SK-N-SH (cell line): ENCODE data around the gene PBXIP1.

Source experiments
- EP300 ChIP-seq, 2 experiments: IDR thresholded peaks; 2 replicates each; pipeline versions ENCODE4 v1.4.0 to v1.6.1; 2012; ENCODE audit warnings: borderline replicate concordance in 1 of 2, low read depth in 1 of 2, low read length in 1 of 2
- FOXM1 ChIP-seq: IDR thresholded peaks from 2 replicates; pipeline ENCODE4 v1.4.0; 2012; ENCODE audit warnings: low read depth, mild to moderate bottlenecking
- GABPA ChIP-seq: IDR thresholded peaks from 2 replicates; pipeline ENCODE4 v1.4.0; 2012; ENCODE audit warnings: low read depth, mild to moderate bottlenecking
- JUND ChIP-seq: IDR thresholded peaks from 2 replicates; pipeline ENCODE4 v1.4.0; 2012
- POLR2AphosphoS5 ChIP-seq: IDR thresholded peaks from 2 replicates; pipeline ENCODE4 v1.6.1; 2012; ENCODE audit warnings: low read depth, low read length
- REST ChIP-seq: IDR thresholded peaks from 2 replicates; pipeline ENCODE4 v1.6.1; 2012; ENCODE audit warnings: mild to moderate bottlenecking, low read depth, low read length, moderate library complexity
- RXRA ChIP-seq: IDR thresholded peaks from 2 replicates; pipeline ENCODE4 v1.4.0; 2012; ENCODE audit warnings: low read depth, mild to moderate bottlenecking, borderline replicate concordance
- TCF12 ChIP-seq: IDR thresholded peaks from 2 replicates; pipeline ENCODE4 v1.4.0; 2012
- USF1 ChIP-seq: IDR thresholded peaks from 2 replicates; pipeline ENCODE4 v1.4.0; 2012; ENCODE audit warnings: low read depth, borderline replicate concordance
- YY1 ChIP-seq: IDR thresholded peaks from 2 replicates; pipeline ENCODE4 v1.4.0; 2012; ENCODE audit warnings: low read depth, mild to moderate bottlenecking
- TF ChIP-seq, protein P1 (sequence below): fragments of 200-600 bp; sonication (generic); IDR thresholded peaks from 2 replicates; pipeline ENCODE4 v1.6.1; 2017; ENCODE audit warnings: antibody characterized with exemption, mild to moderate bottlenecking, moderate library complexity
- TF ChIP-seq, protein P2 (sequence below): IDR thresholded peaks from 2 replicates; pipeline ENCODE4 v1.4.0; 2012; ENCODE audit warnings: low read depth, borderline replicate concordance

DNA sequence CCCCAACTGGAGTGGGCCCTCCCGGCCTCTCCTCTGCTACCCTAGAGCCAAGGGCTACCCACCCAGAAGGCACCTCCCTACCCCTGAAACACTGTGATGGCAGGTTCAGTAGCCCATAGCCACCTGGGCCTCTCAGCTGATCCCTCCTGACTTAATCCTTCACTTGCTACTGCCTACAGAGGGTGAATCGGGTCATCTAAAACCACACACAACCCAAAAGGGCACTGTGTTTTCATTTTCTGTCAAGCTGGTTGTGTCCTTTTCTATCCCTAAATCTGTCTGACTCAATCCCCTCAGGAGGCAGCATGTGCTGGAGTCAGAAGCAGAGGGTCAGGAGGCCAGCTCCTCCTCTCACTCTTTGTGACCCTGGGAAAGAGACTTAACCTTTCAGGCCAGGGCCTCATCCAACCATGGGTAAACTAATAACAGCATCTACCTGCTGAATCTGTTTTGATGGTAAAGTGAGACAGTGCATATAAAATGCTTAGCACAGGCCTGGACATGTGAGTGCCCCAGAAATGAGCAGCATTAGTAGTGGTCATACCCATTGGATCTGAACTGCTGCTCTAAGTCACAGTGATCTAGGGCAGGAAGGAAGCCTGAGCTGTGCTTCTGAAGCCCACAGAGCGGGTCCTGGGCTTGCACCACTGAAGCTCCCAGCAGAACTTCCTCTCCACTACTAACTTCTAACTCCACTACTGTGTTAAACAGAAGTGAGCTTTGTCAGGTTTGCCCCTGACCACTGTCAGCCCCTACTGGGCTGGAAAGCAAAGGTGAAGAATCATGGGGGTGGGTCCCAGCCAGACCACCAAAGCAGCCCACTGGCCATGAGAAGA is 30.3 kb downstream of the PBXIP1 start:
- TF ChIP-seq, protein P1, sequence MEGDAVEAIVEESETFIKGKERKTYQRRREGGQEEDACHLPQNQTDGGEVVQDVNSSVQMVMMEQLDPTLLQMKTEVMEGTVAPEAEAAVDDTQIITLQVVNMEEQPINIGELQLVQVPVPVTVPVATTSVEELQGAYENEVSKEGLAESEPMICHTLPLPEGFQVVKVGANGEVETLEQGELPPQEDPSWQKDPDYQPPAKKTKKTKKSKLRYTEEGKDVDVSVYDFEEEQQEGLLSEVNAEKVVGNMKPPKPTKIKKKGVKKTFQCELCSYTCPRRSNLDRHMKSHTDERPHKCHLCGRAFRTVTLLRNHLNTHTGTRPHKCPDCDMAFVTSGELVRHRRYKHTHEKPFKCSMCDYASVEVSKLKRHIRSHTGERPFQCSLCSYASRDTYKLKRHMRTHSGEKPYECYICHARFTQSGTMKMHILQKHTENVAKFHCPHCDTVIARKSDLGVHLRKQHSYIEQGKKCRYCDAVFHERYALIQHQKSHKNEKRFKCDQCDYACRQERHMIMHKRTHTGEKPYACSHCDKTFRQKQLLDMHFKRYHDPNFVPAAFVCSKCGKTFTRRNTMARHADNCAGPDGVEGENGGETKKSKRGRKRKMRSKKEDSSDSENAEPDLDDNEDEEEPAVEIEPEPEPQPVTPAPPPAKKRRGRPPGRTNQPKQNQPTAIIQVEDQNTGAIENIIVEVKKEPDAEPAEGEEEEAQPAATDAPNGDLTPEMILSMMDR, result no peak
- TF ChIP-seq POLR2AphosphoS5 (no peak), TCF12 (no peak), YY1 (no peak), JUND (no peak), EP300 (IDR thresholded peaks at IDR 0.05; ENCODE audit: borderline replicate concordance in 1 of 2, low read depth in 1 of 2, low read length in 1 of 2) (no peak), USF1 (no peak), GABPA (no peak), FOXM1 (no peak), RXRA (no peak), REST (no peak)
- TF ChIP-seq, protein P2, sequence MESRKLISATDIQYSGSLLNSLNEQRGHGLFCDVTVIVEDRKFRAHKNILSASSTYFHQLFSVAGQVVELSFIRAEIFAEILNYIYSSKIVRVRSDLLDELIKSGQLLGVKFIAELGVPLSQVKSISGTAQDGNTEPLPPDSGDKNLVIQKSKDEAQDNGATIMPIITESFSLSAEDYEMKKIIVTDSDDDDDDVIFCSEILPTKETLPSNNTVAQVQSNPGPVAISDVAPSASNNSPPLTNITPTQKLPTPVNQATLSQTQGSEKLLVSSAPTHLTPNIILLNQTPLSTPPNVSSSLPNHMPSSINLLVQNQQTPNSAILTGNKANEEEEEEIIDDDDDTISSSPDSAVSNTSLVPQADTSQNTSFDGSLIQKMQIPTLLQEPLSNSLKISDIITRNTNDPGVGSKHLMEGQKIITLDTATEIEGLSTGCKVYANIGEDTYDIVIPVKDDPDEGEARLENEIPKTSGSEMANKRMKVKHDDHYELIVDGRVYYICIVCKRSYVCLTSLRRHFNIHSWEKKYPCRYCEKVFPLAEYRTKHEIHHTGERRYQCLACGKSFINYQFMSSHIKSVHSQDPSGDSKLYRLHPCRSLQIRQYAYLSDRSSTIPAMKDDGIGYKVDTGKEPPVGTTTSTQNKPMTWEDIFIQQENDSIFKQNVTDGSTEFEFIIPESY, result no peak
